Natural killer cell (primary cell): ENCODE data around the gene ABCF2. TPM values are rescaled to one million over a fixed set of nuclear protein-coding genes. Genes with fewer than 3 reads are reported as not detected.
A peak's percentile ranks its signal among the peaks of the same experiment; 100 is the strongest.

Experiments
- ATAC-seq, 3 donors: fragments of 150-1000 bp in 2 of 3; fragments of 200-7000 bp in 1 of 3; cut with Tn5 transposase; 1 replicate in 1 of 3; 2 replicates in 2 of 3; pipeline ENCODE4 v1.10.0; 2021; ENCODE audit warnings: mild to moderate bottlenecking in 2 of 3, moderate library complexity in 2 of 3
- DNase-seq, 2 donors: peaks; one replicate each; pipeline versions ENCODE4 v3.0.0 to v3.0.0-alpha.2; 2013 to 2021; ENCODE audit warnings: mixed read lengths in 1 of 2
- H3K27ac ChIP-seq: one replicate; pipeline ENCODE4 v1.5.1; 2013; ENCODE audit warnings: mild to moderate bottlenecking, low read length
- H3K27me3 ChIP-seq: one replicate; pipeline ENCODE4 v1.6.1; 2013; ENCODE audit warnings: low read length; ENCODE audit not compliant: control insufficient read depth, insufficient read depth
- H3K36me3 ChIP-seq: one replicate; pipeline ENCODE4 v1.6.1; 2013; ENCODE audit warnings: low read length; ENCODE audit not compliant: control insufficient read depth, insufficient read depth
- H3K4me1 ChIP-seq: one replicate; pipeline ENCODE4 v1.6.1; 2013; ENCODE audit warnings: low read length; ENCODE audit not compliant: control insufficient read depth, insufficient read depth
- H3K4me3 ChIP-seq: one replicate; pipeline ENCODE4 v1.5.1; 2013; ENCODE audit warnings: low read length
- H3K9me3 ChIP-seq: one replicate; pipeline ENCODE4 v1.6.1; 2013; ENCODE audit warnings: low read length; ENCODE audit not compliant: control insufficient read depth, insufficient read depth
- H3K27ac Mint-ChIP-seq, 2 donors: one replicate each; pipeline ENCODE4 v1.8.0; 2022; ENCODE audit warnings: mild to moderate bottlenecking in 2 of 2, mixed read lengths in 2 of 2, moderate library complexity in 1 of 2
- H3K27me3 Mint-ChIP-seq, 2 donors: one replicate each; pipeline ENCODE4 v1.8.0; 2022; ENCODE audit warnings: low read depth in 2 of 2, mixed read lengths in 2 of 2
- H3K36me3 Mint-ChIP-seq: one replicate; pipeline ENCODE4 v1.8.0; 2022; ENCODE audit warnings: mixed read lengths
- H3K4me1 Mint-ChIP-seq, 2 donors: one replicate each; pipeline ENCODE4 v1.8.0; 2022; ENCODE audit warnings: mixed read lengths in 2 of 2
- H3K4me3 Mint-ChIP-seq: one replicate; pipeline ENCODE4 v1.8.0; 2022; ENCODE audit warnings: mild to moderate bottlenecking, moderate library complexity, mixed read lengths
- H3K9me3 Mint-ChIP-seq, 2 donors: one replicate each; pipeline ENCODE4 v1.8.0; 2022; ENCODE audit warnings: mixed read lengths in 2 of 2
- CTCF ChIP-seq: fragments of 200-600 bp; IDR thresholded peaks from one replicate; pipeline ENCODE4 v1.8.0; 2022; ENCODE audit warnings: antibody characterized with exemption
- WGBS: methylation state at CpG from one replicate; pipeline ENCODE4 v1.1.7; 2013; ENCODE audit warnings: missing lambda C conversion rate; ENCODE audit not compliant: insufficient coverage; 5-methylcytosine and 5-hydroxymethylcytosine counted together
- intact Hi-C: fragments of 100-400 bp; cut with micrococcal nuclease; formaldehyde crosslinking; loops from one replicate; pipeline ENCODE4 v1.14.2; 2022
- total RNA-seq, 4 donors: library from RNA; stranded (reverse); fragments of 120-200 nt in 1 of 4; gene quantifications; one replicate each; pipeline versions ENCODE4 v1.2.3 to v1.2.4, GENCODE V29; 2013 to 2022

Gene ABCF2
- total RNA-seq, 3 donors from 2014 or later (not counting 1 experiment from before 2014, with no cell fraction given), result 12.1 to 26.1 (median 17.6) TPM

GRCh38 chr7:151207804-151208203 is 19.2 kb downstream of the ABCF2 start:
- Histone ChIP-seq H3K9me3 (no peaks in the 10 kb centered on the region), H3K4me1 (peaks cover 24% of the 10 kb centered on the region), H3K27me3 (no peaks in the 10 kb centered on the region), H3K36me3 (no peaks in the 10 kb centered on the region), H3K27ac (peak overlapping the region; percentile 39), H3K4me3 (no peak overlapping the region)
- 88% methylated on average over 12 of the region's 12 CpGs for WGBS
- no peak for ATAC-seq
- no peak for TF ChIP-seq CTCF
- Mint-ChIP-seq H3K4me3 (no peak overlapping the region), H3K9me3 (no peaks in the 10 kb centered on the region), H3K4me1 (peaks cover 22% of the 10 kb centered on the region in 2 donors), H3K36me3 (no peaks in the 10 kb centered on the region), H3K27me3 (peaks cover 0 to 9% of the 10 kb centered on the region in 2 donors), H3K27ac (no peak overlapping the region)
- no peak for DNase-seq
- intact Hi-C loops, result no loop called here

GRCh38 chr7:151207315-151207714 is 19.7 kb downstream of the ABCF2 start:
- WGBS, result 12% methylated on average over 9 of the region's 9 CpGs
- peak overlapping the region; percentile 39 for H3K27ac ChIP-seq

GRCh38 chr7:151206914-151207313 is 20.1 kb downstream of the ABCF2 start:
- no peak for TF ChIP-seq CTCF
- H3K4me1 Mint-ChIP-seq, result peaks cover 22% of the 10 kb centered on the region in 2 donors
- peak overlapping the region; percentile 64 for H3K27ac ChIP-seq
- DNase-seq (peak in 1 of 2 donors; percentile 69), ATAC-seq (peak; percentile 33 to 69 (median 58))
- H3K27ac Mint-ChIP-seq, result peak overlapping the region; percentile 2 to 72
- no peaks in the 10 kb centered on the region for H3K36me3 ChIP-seq
- WGBS, result 5% methylated on average over 8 of the region's 9 CpGs
- H3K27me3 Mint-ChIP-seq, result peaks cover 0 to 9% of the 10 kb centered on the region in 2 donors
- no peaks in the 10 kb centered on the region for H3K27me3 ChIP-seq
- intact Hi-C loops, result no loop called here
- H3K9me3 Mint-ChIP-seq, result no peaks in the 10 kb centered on the region
- H3K4me3 ChIP-seq, result no peak overlapping the region
- no peaks in the 10 kb centered on the region for H3K9me3 ChIP-seq
- H3K4me1 ChIP-seq, result peaks cover 24% of the 10 kb centered on the region
- peak overlapping the region; percentile 54 for H3K4me3 Mint-ChIP-seq
- no peaks in the 10 kb centered on the region for H3K36me3 Mint-ChIP-seq

More at GRCh38 chr7:151207315-151207714, 19.7 kb downstream of the ABCF2 start:
- H3K4me3 ChIP-seq, result no peak overlapping the region
- H3K4me1 ChIP-seq, result peaks cover 24% of the 10 kb centered on the region
- H3K4me3 Mint-ChIP-seq, result peak overlapping the region; percentile 54
- no peaks in the 10 kb centered on the region for H3K36me3 ChIP-seq
- no peaks in the 10 kb centered on the region for H3K9me3 Mint-ChIP-seq
- DNase-seq, result peak in 1 of 2 donors; percentile 51
- peaks cover 22% of the 10 kb centered on the region in 2 donors for H3K4me1 Mint-ChIP-seq
- TF ChIP-seq CTCF, result no peak
- no peaks in the 10 kb centered on the region for H3K36me3 Mint-ChIP-seq
- peak overlapping the region; percentile 2 to 72 for H3K27ac Mint-ChIP-seq
- H3K9me3 ChIP-seq, result no peaks in the 10 kb centered on the region
- ATAC-seq, result peak; percentile 28 to 63 (median 49)
- intact Hi-C loops, result no loop called here
- no peaks in the 10 kb centered on the region for H3K27me3 ChIP-seq
- peaks cover 0 to 9% of the 10 kb centered on the region in 2 donors for H3K27me3 Mint-ChIP-seq

GRCh38 chr7:151205730-151206129 is 21.3 kb downstream of the ABCF2 start:
- no peaks in the 10 kb centered on the region for H3K9me3 Mint-ChIP-seq
- TF ChIP-seq CTCF, result no peak
- no peak overlapping the region for H3K27ac ChIP-seq
- intact Hi-C loops, result no loop called here
- WGBS, result 93% methylated on average over 3 of the region's 6 CpGs
- ATAC-seq, result no peak
- H3K4me3 Mint-ChIP-seq, result peak overlapping the region; percentile 46
- H3K27ac Mint-ChIP-seq, result no peak overlapping the region
- H3K4me1 Mint-ChIP-seq, result peaks cover 22% of the 10 kb centered on the region in 2 donors
- no peak overlapping the region for H3K4me3 ChIP-seq
- H3K9me3 ChIP-seq, result no peaks in the 10 kb centered on the region
- no peaks in the 10 kb centered on the region for H3K36me3 ChIP-seq
- H3K4me1 ChIP-seq, result peaks cover 24% of the 10 kb centered on the region
- H3K27me3 Mint-ChIP-seq, result peaks cover 0 to 9% of the 10 kb centered on the region in 2 donors
- DNase-seq, result no peak
- no peaks in the 10 kb centered on the region for H3K36me3 Mint-ChIP-seq
- no peaks in the 10 kb centered on the region for H3K27me3 ChIP-seq
